HK-2 (cell line): Measurements from ENCODE around the gene ZFPM1.

Source experiments
- DNase-seq: peaks from one replicate; pipeline ENCODE4 v3.0.0-alpha.2; 2018; ENCODE audit not compliant: unreplicated experiment

Gene ZFPM1

DNA sequence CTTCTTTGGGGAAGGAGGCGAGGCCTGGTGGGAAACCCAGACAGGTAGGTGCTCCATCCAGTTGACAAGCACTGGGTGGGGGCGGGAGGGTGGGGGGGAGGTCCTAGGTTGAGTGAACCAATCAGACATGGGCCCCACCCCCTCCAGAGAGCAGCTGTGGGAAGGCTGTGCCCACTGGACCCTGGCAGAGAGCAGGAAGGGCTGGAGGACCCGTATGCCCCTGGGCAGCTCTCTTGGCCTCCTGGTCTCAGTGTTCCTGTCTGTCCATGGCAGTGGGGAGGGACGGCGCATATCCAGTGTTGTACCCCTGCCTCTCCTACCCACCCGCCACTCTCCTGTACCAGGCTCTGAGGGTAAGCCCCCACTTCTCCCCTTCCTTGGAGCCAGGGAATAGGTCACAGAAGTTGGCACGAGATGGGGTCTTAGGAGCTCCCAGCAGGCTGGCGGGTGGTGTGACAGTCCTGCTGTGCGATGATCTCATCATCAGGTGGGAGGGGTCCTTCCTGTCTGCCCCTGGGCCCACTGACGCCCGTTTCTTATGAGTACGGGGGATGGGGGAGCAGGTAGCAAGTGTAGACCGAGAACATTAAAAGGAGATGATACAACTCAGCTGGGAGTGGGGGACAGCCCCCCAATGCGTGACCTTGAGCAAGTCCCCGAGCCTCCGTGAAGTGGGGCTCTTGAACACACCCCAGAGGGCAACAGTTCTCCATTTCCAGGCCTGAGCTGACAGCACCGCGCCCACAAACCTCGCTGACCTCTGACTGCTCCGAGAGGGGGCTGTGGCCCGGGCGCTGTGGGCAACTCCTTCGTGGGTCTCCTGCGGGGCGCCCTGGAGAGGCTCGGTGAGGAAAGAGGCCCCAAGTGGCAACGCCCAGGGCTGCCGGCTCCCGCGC lies 1.2 kb upstream of the ZFPM1 start:
- no peak for DNase-seq

DNA sequence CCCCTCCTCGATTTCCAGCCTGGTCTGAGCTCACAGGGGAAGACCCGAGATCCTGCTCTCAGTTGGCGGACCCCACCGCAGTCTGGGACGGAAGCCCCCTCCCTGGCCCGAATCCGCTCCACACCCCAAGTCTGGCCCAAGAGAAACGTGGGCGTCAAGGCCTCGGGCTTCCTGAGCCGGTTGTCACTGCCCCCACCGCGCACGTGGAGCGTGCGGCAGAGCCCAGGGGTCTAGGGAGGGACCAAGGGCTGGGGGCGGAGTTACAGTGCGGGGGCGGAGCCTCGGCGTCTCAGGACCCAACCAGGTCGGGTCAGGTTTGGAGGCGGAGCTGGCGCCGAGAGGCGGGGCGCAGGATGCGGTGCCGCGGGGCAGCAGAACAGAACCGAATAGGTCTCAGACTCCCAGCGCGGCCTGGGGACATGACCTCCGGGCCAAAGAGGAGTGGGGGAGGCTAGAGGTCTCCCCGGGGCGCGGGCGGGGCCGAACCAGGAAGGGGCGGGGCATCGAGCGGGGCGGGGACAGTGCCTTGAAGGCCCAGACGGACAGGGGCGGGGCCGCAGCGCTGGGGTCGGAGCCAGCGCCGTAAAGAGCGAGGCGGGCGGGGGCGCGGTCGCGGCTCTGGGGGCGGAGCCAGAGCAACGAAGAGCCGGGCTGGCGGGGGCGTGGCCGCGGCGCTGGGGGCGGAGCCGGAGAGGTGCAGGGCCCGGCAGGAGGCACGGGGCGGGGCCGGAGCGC lies 431 bp upstream of the ZFPM1 start:
- peak; percentile 97 for DNase-seq

DNA sequence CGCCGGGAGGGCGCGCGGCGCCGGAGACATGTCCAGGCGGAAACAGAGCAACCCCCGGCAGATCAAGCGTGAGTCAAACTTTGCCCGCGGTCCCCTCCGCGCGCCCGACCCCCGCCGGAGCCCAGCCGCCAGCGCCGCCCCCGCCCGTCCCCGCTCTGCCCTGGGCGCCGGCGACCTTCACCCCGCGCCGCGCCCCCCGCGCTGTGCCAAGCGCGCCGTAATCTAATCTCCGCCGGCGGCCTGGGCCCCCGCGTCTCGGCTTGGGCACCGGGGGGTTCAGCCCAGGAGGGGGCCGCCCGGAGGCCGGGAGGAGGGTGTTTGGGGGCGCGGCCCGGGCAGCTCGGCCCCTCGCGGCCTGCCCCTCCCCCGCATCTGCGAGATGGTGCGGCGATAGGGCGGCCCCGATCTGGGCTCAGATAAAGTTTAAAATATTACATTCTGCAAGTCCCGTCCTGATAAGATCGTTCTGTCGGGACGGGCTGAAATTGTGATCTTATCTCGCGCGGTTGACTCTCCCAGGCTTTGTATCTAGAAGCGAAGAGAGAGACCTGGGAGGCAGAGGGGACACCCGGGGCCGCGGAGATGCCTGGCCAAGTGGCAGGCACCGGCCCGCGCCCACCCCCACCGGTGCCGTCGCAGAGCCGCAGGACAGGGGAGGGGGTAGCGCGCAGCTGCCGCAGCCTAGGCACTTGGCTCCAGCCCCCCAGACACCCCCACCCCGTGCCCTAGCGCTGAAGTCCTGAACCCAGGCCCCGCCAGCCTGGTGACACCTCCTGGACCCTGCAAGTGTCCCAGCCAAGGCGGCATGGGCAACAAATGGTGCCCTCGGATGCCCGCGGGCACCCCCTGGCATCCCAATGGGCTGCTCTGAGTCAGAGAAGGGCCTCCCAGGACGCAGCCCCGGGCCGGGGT lies 787 bp downstream of the ZFPM1 start:
- DNase-seq, result no peak

DNA sequence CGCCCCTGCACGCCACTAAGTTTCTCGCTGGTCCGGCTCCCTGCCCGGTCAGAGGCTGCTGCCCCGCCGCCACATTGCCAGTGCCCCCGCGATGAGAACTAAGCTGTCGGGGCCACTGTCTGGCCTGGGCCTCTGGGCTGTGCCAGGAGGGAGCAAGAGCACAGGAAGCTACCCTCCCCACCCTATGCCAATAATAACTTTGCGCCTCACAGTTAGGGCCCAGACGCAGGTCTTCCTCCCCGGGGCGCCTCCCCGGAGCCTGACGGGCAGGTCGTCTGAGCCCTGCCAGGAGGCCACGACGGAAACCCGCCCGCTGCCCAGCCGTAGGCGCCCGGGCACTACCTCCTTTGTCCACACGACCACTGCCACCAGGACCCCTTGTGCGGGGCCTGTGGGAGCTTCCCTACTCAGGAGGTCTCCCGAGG lies 1.5 kb downstream of the ZFPM1 start:
- peak; percentile 51 for DNase-seq

DNA sequence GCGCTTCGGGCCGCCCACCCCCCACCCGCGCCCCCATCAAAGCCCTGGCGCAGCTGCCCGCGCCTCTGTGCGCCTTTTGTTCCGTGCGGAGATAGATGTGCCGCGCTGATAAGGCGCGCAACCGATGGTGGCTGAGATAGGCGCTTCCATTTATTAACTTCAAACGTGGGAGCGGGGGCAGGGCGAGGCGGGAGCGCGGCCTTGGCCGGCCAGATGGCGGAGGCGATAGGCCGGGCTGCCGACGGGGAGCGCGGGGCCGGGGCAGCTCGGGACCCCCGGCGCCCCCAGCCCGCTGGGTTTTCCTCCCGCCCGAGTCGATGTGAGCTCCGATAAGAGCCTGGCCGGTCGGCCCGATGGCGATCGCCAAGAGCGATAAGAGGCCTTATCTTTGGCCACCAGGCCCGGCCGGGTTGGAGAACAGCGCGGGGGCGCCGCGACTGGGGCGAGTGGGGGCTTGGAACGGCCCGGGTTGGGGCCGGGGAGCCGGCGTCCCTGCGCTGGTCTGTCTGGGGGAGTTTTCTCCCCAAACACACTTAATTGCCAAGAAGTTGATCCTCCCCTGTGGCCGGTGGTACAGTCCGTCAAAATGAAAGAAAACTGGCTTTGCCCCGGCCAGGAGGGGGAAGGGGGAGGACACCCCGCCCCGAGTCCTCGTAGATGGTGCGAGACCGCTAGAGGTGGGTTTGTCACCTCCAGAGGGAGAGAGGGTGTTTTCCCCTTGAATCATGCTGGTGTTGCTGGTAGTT lies 2.7 kb downstream of the ZFPM1 start:
- DNase-seq, result peak; percentile 65

DNA sequence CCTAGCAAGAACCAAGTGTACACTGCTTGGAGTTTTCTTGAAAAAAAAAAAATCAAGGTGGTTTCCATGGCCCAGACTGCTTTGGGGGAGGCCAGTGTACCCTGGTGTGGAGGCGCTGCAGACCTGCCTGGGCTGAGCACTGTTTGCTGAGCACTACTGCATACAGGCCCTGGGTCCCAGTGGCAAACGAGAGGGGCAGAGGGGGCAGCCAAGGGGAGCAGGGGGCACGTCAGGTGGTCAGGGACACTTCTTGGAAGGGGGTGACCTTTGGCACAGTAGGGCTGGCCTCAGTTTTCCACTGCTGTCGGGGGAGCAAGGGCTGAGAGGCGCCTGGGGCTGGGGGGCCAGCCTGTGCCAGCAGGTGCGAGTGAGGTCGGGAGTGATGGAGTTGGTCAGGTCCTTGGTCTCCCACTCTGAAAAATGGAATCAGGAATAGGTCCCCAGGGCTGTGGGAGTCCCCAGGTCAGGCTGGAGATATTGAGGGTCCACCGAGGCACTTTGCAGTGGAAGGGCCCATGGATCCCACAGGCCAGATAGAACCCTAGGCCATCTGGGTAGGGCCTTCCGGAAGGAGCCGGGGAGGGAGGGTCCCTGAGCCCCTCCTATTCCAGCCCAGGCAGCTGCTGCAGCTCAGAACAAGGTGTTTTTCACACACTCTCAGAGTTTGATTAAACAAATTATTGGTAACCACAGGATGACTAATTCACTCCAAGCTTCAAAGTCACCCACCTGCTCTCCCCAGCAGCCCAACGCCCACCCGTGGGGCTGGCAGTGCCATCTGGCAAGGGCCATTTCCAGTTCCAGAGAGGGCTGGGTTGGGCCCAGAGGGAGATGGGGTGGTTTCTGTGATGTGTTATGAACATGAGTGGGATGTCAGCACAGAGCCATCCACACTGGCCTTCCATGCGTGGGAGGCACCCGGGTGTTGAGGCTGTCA lies 3.5 kb downstream of the ZFPM1 start:
- no peak for DNase-seq

DNA sequence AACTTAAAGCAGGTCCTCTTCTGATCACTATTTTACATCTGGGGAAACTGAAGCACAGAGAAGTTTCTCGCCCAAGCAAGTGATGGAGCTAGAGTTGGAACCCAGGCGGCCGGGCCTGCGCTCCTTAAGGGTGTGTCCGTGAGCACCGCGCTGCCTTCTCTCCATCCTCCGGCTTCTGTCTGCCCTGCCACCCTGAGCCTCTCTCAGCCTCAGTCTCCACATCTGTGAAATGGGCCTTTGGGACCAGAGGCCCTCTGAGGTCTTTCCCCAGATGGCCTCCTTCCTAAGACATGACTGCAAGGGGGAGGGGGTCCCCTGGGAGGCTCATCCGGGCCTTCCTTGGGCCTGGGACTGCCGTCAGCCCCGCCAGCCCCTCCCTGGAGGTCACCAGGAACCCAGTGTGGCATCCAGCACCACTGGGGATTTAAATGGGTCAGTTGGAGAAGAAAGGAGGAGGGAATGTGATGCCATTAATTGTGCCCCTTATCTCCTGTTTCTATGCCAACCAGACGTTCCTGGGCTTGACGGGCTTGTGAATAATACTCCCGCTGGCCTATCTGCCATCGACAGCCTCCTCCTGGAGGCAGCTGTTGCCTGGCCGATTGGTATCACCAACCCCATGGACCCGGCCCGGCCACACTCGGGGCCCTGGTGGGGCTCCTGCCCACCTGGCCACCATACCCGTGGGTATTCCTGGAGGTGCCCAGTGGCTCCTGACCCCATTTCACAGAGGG lies 5.1 kb downstream of the ZFPM1 start:
- no peak for DNase-seq

DNA sequence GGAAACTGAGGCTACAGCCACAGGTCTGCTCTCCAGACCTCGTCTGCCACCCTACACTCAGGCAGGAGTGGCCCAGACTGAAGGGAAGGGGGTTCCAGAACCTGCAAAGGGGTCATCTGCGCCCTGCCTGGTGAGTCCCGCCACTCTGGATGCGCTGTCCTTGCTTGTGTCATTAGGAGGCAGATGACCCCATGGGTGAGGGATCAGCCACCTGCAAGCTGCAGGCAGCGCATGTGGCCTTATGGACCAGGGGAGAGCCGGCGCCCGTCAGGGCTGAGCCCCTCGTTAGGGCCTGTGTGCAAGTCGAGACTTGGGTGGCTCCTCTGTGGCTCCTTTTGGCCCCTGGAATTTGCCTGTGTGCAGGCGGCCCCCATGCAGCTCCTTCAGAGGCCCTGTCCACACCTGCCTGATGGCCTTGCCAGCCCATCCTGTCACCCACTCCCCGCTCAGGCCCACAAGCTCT lies 5.7 kb downstream of the ZFPM1 start:
- DNase-seq, result no peak

DNA sequence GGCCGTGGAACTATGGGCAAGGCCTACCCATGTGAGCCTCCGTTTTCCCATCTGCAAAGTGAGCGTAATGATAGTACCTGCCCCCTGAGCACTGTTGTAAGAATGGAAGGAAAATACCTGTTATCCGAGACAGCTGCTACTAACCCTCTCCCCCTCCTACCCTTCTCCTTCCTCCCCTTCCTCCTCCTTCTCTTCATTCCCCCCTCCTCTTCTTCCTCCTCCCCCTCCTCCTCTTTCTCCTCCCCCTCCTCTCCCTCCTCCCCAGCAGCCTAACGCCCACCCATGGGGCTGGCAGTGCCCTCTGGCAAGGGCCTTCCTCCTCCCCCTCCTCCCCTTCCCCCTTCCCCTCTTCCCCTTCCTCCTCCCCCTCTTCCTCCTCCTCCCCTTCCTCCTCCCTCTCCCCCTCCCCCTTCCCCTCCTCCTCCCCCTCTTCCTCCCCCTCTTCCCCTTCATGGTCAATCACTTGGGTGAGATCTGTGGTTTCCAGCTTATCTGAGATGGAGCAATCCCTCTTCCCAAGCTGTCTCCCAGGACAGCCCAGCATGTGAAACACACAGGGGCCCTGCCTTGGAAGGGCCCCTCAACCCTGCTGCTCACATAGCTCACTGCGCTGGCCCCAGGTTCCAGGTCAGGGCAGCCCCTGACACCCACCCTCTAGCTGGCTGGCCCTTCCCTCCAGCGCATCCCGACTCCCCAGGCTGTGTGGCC lies 6.4 kb downstream of the ZFPM1 start:
- DNase-seq, result no peak

DNA sequence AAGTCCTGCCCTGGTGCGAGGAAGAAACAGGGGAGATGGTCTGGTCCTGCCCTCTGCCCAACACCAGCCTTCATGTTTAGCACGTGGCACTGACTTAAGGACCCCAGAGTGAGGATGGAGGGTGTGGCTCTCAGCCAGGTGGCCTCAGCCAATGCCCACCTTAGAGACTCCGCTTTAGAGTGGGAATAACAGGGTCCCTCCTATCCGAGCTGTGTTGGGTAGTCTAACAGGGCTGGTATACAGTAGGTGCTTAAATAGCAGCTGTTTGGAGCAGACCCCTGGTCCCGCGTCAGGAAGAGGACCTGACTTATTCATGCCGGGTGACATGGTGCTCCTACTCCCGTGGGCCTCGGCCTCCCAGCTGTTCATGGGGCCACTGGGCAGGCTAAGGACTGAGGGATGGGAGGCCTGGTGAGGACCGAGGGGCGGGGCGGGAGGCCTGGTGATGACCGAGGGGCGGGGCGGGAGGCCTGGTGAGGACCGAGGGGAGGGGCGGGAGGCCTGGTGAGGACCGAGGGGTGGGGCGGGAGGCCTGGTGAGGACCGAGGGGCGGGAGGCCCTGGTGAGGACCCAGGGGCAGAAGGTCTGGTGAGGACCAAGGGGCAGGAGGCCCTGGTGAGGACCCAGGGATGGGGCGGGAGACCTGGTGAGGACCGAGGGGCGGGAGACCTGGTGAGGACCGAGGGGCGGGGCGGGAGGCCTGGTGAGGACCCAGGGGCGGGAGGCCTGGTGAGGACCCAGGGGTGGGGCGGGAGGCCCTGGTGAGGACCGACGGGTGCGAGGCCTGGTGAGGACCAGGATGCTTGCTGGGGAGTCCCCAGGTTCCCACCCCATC lies 7.6 kb downstream of the ZFPM1 start:
- no peak for DNase-seq

DNA sequence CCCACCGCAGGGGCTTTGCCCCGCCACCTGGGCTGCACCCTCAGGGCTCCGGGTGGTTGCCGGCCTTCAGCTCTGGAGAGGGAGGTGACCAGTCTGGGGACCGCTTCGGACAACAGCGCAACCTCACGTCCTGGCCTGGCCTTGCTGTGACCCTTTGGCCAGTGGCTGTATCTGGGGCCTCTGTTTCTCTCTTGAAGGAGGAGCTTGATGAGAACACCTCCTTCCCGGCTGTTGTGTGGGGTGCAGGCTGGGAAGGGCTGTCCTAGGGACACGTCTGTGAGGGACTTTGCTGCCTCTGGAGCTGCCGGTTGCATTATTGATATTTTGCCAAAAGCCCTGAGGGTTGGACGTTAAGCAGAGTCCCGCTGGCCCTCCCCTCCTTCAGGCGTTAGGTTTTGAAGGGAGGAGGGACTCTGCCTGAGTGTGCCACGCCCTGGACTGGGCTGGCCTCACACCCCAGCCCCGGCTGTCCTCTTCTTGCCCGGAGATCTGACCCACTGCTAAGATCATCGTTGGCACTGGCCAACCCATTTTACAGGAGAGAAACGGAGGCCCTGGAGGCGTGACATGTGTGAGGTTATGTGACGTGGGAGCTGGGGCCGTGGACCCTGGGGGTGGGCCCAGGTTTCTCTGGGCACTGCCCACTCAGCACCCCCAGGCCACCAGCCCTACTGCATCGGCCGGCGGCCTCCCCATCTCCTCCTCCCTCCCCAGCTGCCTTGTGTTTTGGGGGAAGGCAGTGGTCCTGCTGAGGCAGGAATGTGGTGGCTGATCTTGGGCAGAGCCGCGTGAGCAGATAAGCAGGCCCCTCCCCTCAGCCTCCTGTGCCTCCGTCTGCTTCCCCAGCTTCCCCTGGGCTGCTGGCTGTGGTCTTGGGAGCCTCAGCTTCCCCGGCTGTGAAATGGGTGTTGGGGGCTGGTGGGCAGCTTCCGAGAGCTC lies 8.5 kb downstream of the ZFPM1 start:
- no peak for DNase-seq

DNA sequence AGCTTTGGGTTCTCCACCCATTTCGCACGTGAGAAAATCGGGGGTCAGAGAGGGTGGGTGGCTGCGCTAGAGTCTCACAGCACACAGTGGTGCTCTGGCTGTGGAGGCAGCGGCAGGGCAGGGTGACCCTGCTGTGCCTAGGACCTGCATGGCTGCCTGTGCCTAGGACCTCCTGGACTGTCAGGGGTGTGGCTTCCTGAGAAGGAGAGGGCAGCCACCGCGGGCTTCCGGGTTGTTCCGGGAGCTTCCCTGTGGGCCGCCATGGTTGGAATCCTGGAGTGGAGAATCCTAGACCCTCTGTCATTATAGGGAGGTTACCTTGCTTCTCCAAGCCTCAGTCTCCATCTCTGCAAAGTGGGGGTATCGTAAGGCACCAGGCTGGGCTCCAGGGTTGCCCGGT lies 9.3 kb downstream of the ZFPM1 start:
- no peak for DNase-seq

DNA sequence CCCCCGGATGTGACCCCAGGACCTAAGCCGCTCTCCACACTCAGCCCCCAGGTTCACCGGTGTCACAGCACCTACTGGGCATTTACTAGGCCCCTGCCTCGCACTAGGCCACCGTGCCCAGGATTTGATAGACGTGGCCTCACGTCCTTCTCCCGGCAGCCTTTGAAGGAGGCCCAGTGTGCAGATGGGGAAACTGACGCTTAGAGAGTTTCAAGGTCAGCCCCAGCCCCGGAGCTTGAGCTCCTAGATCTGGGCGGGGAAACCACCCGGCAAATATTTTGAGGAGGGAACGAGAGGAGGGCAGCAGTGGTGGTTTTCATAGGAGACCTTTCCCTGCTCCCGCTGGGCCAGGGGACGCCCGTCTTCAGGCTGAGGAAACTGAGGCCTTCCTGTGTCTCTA lies 10.3 kb downstream of the ZFPM1 start:
- no peak for DNase-seq

DNA sequence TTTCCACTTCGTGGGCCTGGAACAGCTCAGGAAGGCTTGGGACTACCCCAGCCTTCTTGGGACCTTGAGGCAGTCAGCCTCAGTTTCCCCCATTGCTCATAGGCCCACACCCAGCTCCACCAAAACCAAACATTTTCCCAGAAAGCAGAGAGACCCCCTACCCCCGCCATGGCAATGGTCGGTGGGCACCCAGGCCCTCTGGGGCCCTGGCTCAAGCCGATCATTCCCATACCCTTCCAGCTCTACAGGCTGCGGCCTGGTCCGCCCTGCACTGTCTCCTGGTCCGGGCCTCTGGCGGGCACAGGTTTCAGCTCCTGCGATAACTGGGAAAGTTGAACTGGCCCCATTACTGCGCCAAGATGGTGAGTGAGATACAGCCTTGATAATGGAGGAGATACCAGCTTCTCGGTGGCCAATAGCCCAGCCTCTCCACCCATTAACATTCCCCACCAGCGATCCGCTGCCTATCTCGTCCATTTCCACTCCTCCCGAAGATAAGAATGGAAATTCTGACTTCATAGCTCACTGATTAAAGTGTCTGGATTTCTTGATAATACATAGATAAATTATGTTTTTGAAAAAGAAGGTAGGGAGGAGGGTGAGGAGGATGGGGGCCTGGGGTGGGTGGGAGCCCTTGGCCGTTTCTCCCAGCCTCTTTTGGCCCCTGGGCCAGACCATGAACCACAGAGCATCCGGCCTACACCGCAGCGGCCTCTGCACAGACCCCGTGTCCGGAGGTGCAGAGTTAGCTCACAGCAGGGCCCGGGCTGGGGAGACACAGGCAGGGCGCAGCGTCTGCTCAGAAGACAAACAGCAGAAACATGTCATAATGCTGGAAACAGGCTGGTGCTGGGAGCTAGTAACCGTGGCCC lies 11.6 kb downstream of the ZFPM1 start:
- DNase-seq, result no peak

DNA sequence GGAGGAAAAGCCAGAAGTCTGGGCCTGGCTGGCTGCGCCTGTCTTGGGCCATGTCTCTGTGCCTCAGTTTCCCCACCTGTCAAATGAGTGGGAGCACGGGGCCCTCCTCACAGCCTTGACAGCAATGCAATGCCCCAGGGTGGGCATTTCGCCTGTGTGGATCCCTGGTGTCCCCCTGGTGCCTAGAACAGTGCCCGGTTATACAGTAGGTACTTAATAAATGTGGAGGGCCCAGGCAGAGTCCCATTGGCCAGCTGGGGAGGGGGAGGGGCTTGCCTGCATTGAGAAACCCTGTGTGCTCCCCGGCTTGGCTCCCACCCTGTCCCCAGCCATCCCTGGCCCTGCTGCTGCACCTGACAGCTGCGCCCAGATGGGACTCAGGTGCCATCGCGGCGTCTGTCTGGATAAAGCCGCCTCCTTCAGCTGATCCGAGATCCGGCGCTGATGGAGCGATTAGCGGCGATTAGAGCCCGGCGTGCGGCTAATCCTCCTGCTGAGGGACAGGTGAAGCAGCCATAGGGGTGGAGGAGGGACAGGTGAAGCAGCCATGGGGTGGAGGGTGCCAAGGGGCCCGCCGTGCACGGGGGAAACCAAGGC lies 12.4 kb downstream of the ZFPM1 start:
- no peak for DNase-seq
